Stimulated activated CD4-positive, alpha-beta T cell treated with anti-CD3 and anti-CD28 coated beads, Interleukin-12 subunit alpha, Interleukin-12 subunit beta, amount 100 ng/mL, for 4 hours (primary cell): Measurements from ENCODE around the gene LTB4R2.

Experiments
- DNase-seq: peaks from one replicate; pipeline ENCODE4 v3.0.0-alpha.2; 2020

The LTB4R2 gene

GRCh38 chr14:24299255-24300191, 10.4 kb upstream of the LTB4R2 start, which contains the start of the genes DHRS1 and NOP9:
TSS of gene DHRS1 (minus strand) at chr14:24299780. CDS start at chr14:24299106, 674 bp downstream.
TSS of gene NOP9 (plus strand) at chr14:24299850. CDS start at chr14:24299955, 105 bp downstream.
- peak; percentile 94 for DNase-seq

DNA sequence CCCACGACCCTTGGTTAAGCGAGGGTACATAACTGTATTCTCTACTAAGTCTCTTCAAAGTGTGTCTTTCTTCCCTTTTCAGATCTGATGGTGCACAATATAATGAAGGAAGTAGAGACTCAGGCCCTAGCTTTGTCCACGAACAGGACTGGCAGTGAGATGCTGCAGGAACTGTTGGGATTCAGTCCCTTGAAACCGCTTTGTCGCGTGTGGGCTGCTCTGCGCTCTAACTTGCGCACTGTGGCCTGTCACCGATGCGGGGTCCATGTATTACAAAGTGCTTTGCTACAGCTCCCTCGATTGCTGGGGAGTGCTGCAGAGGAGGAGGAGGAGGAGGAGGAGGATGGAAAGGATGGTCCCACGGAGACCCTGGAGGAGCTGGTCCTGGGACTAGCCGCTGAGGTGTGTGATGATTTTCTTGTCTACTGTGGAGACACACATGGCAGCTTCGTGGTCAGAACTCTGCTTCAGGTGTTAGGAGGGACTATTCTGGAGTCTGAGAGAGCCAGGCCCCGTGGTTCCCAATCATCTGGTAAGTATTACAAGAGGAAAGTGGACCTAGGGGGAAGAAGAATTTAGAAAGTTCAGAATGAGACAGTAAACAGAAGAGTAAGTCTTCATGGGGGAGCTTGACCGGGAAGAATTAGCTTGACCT, 9.5 kb upstream of the LTB4R2 start:
- DNase-seq = no peak

DNA sequence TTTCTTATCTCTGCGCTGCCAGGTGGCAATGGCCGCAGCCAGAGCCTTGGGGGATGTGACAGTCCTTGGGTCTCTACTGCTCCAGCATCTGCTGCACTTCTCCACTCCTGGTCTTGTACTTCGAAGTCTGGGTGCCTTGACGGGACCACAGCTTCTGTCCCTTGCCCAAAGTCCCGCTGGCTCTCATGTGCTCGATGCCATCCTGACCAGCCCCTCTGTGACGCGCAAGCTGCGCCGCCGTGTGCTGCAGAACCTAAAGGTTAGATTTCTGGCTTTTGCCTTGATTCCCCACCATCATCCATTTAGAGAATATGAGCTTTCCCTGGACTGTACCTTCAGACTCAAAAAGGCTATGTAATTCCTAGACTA, 5.9 kb upstream of the LTB4R2 start:
- no peak for DNase-seq

DNA sequence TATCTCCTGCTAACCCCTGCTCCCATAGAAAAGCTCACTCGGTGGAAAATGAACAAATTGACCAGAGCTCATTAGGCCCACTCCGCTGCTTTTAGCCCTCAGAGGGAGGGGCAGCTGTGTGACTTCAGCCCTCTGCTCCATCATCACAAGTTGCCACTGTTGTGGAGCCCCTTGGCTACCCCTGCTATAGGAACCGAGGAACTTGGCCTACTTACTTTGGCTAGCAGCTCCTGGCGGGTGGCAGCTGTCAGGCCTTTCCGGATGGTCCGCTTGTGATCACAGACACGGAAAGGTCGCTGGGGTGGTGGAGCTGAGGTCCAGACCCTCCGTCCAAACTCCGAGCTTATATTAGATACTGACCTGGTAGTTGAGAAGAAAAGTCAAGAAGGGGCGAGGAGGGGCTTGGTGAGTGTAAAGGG, 2.8 kb upstream of the LTB4R2 start:
- no peak for DNase-seq

- DNase-seq = peak; percentile 51
Observed at GRCh38 chr14:24307575-24308341, 2.2 kb upstream of the LTB4R2 start, which contains the start of gene CIDEB. TSS of gene CIDEB (minus strand) at chr14:24307977. CDS start at chr14:24307858, 119 bp downstream.

DNA sequence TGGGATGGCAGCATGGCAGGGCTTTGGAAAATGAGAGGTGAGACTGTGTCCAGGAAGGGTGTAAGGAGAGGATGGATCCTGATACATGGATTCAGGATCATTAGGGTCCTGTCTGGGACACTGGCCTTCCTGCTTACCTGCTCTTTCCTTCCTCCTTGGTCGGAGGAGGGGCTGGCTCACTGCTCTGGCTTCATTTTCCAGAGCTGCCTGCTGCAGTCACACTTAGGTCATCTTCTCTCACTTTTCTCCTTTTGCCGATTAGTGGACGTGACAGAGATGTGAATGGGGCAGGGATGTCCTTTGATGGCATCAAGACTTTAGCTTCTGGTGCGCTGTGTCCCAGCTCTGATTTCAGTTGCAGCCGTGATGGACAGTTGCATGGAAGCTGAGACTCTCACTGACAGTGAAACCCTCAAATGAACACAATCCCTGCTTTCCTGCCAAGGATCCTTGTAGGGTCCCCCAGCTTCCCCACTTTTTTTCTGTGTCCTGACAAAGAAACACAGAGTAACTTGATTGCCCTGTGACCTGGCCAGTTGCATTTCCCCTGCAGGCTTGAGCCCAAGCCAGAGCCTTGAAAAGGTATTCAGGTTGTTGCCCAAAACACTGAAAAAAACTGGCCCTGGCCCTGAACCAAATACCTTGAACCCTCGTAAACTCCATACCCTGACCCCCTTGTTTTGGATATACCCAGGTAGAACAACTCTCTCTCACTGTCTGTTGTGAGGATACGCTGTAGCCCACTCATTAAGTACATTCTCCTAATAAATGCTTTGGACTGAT, 1.4 kb upstream of the LTB4R2 start:
- DNase-seq = no peak

- DNase-seq = no peak
Observed at GRCh38 chr14:24310265-24310645, 315 bp downstream of the LTB4R2 start.

- DNase-seq = peak; percentile 50
Observed at GRCh38 chr14:24310646-24311604, 985 bp downstream of the LTB4R2 start, which contains the start of gene LTB4R. TSS of gene LTB4R (plus strand) at chr14:24311502. CDS start at chr14:24315652, 4,150 bp downstream.

- no peak for DNase-seq
Observed at GRCh38 chr14:24311837-24312615, 2.1 kb downstream of the LTB4R2 start.

- DNase-seq = no peak
Observed at GRCh38 chr14:24312736-24313507, 3.0 kb downstream of the LTB4R2 start.

GRCh38 chr14:24313913-24314312, 4.0 kb downstream of the LTB4R2 start:
- DNase-seq = no peak

GRCh38 chr14:24314377-24315193, 4.6 kb downstream of the LTB4R2 start:
- DNase-seq = no peak

DNA sequence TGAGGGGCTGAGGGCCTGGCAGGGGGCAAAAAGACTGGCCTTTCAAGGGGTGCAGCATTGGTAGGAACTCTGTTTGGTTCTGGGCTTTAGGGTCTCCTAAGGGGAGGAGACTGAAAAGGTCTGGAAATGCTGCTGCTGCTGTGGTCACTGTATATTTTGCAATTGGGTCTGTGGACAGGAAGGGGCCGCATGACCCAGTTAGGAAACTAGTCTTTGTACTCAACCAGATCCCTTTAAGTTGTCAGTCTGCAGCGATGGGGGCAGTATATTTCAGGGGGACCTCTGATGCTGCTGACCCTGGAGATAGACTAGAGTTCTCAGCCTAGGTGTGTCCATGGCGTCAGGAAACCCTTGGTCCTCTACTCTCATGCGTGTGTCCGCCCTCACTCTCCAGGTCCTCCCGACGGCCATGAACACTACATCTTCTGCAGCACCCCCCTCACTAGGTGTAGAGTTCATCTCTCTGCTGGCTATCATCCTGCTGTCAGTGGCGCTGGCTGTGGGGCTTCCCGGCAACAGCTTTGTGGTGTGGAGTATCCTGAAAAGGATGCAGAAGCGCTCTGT, 5.4 kb downstream of the LTB4R2 start:
- DNase-seq = no peak

GRCh38 chr14:24315807-24316596, 6.1 kb downstream of the LTB4R2 start:
- DNase-seq = no peak

DNA sequence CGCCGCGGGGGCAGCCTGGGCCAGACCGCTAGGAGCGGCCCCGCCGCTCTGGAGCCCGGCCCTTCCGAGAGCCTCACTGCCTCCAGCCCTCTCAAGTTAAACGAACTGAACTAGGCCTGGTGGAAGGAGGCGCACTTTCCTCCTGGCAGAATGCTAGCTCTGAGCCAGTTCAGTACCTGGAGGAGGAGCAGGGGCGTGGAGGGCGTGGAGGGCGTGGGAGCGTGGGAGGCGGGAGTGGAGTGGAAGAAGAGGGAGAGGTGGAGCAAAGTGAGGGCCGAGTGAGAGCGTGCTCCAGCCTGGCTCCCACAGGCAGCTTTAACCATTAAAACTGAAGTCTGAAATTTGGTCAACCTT, 6.6 kb downstream of the LTB4R2 start:
- no peak for DNase-seq

DNA sequence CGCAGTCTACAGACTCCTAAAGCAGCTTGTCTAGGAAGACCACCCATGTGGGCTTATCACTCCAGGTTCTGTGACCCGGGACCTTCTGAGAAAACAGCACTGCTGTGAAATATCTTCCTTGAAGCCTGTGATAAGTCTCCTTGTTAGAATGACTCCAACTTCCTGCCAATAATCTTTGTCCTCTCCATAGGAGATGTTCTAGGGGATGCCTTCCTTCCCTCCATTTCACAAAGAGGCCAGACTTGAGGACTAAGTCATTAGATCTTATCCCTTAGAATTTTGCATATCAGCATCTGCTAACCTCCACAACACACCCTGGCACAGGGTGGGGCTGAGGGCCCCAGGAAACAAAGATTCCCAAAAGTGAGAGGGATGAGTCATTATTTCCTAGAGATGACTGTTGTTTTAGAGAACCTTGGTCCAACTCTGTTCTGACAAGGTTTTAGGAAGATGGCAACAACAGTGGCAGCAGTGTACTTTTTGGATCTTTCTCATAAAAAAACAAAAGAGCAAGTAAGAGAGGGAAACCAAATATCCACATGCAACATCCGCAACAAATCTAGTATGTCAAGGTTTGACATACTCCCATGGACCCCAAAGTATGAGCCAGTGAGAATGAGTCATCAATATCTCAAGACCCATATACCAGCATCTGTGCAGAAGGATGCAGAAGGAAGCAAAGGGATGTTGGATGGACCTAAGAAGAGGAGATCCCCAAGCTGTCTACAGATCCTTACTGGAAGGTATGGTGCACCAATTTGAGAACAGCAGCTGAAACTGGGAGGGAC, 7.4 kb downstream of the LTB4R2 start:
- no peak for DNase-seq
